GM03348 (cell line): ENCODE data around the gene TMIGD3.
"Not testable (repeated sequence)": the region's sequence is repeated elsewhere in the genome, so short reads cannot be mapped to it uniquely, and the experiment has no call there.

ENCODE experiments used
- DNase-seq: peaks from one replicate; pipeline ENCODE4 v3.0.0; 2012; ENCODE audit warnings: low spot score

TMIGD3 gene

GRCh38 chr1:111503585-111504060 lies at the start of gene TMIGD3, which contains the start of gene ADORA3:
TSS of gene TMIGD3 (minus strand) at chr1:111503633. CDS start at chr1:111503354, 279 bp downstream.
TSS of gene ADORA3 (minus strand) at chr1:111503633. CDS start at chr1:111503354, 279 bp downstream.
- no peak for DNase-seq

- DNase-seq = peak; percentile 73
Observed at GRCh38 chr1:111553196-111553595, 49.8 kb upstream of the TMIGD3 start.

- no peak for DNase-seq
Observed at GRCh38 chr1:111552587-111552986, 49.2 kb upstream of the TMIGD3 start.

GRCh38 chr1:111551623-111552411 lies 48.4 kb upstream of the TMIGD3 start:
- no peak for DNase-seq

GRCh38 chr1:111547786-111548185 lies 44.4 kb upstream of the TMIGD3 start:
- DNase-seq = not testable (repeated sequence)

- no peak for DNase-seq
Observed at GRCh38 chr1:111542187-111542586, 38.8 kb upstream of the TMIGD3 start.

- DNase-seq = peak; percentile 51
Observed at GRCh38 chr1:111541721-111542120, 38.3 kb upstream of the TMIGD3 start.

GRCh38 chr1:111540928-111541327 lies 37.5 kb upstream of the TMIGD3 start:
- DNase-seq = no peak

- DNase-seq = peak; percentile 19
Observed at GRCh38 chr1:111538343-111539025, 35.1 kb upstream of the TMIGD3 start.

- DNase-seq = peak; percentile 47
Observed at GRCh38 chr1:111535256-111536191, 32.1 kb upstream of the TMIGD3 start.

GRCh38 chr1:111520053-111520452 lies 16.6 kb upstream of the TMIGD3 start:
- DNase-seq = no peak

GRCh38 chr1:111517469-111518225 lies 14.2 kb upstream of the TMIGD3 start:
- DNase-seq = no peak

- peak; percentile 26 for DNase-seq
Observed at GRCh38 chr1:111516005-111516535, 12.6 kb upstream of the TMIGD3 start.

GRCh38 chr1:111515291-111516004 lies 12.0 kb upstream of the TMIGD3 start:
- peak; percentile 74 for DNase-seq

- DNase-seq = no peak
Observed at GRCh38 chr1:111513410-111514020, 10.1 kb upstream of the TMIGD3 start.

- no peak for DNase-seq
Observed at GRCh38 chr1:111512931-111513330, 9.5 kb upstream of the TMIGD3 start.

GRCh38 chr1:111512132-111512889 lies 8.9 kb upstream of the TMIGD3 start:
- no peak for DNase-seq

GRCh38 chr1:111511370-111511769 lies 7.9 kb upstream of the TMIGD3 start:
- DNase-seq = no peak

GRCh38 chr1:111509997-111510375 lies 6.6 kb upstream of the TMIGD3 start:
- no peak for DNase-seq
